K562 (cell line): ENCODE results near the gene PCDH1. TPM values are rescaled to one million over a fixed set of nuclear protein-coding genes. Genes with fewer than 3 reads are reported as not detected.

Source experiments
- LARP7 ChIP-seq: fragments of 450-650 bp; IDR thresholded peaks from 2 replicates; pipeline ENCODE4 v1.6.1; 2016
- MBD1 ChIP-seq: fragments of 250-450 bp; sonication (Bioruptor Pico); IDR thresholded peaks from 2 replicates; pipeline ENCODE4 v1.8.0; 2022; ENCODE audit warnings: inconsistent platforms
- NRF1 ChIP-seq, 2 experiments: fragments of 450-650 bp; IDR thresholded peaks in 1 of 2; conservative IDR thresholded peaks in 1 of 2; 2 replicates each; pipeline ENCODE4 v1.6.1; 2014; ENCODE audit warnings: mild to moderate bottlenecking in 2 of 2
- TOE1 ChIP-seq, 2 experiments: fragments of 450-650 bp in 1 of 2; sonication (generic) in 1 of 2; formaldehyde crosslinking in 1 of 2; IDR thresholded peaks; 2 replicates each; pipeline versions ENCODE4 v1.7.1 to v1.8.0; 2016 to 2022; ENCODE audit warnings: borderline replicate concordance in 2 of 2, mild to moderate bottlenecking in 2 of 2, antibody characterized with exemption in 1 of 2, inconsistent platforms in 1 of 2, low read depth in 1 of 2, missing genetic modification reagents in 1 of 2, moderate library complexity in 1 of 2
- U2AF2 ChIP-seq: fragments of 200-400 bp; formaldehyde crosslinking; optimal IDR thresholded peaks from 2 replicates; pipeline ENCODE3; 2017; ENCODE audit warnings: low read depth, mild to moderate bottlenecking, low read length
- ZFP1 ChIP-seq: fragments of 450-650 bp; formaldehyde crosslinking; IDR thresholded peaks from 2 replicates; pipeline ENCODE4 v1.4.0; 2020; ENCODE audit warnings: mild to moderate bottlenecking, mixed read lengths
- ZNF75A ChIP-seq: fragments of 450-650 bp; formaldehyde crosslinking; IDR thresholded peaks from 2 replicates; pipeline ENCODE4 v1.4.0; 2020; ENCODE audit warnings: mild to moderate bottlenecking
- polyA plus RNA-seq, 8 experiments: library from polyadenylated mRNA; depleted of rRNA in 4 of 8; stranded (reverse) in 5 of 8; unstranded in 3 of 8; fragments of >200 nt; fragmentation: Nextera tagmentation in 2 of 8; fragmentation: Illumina TruSeq in 1 of 8; extraction: Ambion mirVana in 2 of 8; extraction: Trizol in 1 of 8; gene quantifications; 2 replicates each; pipeline versions ENCODE4 v1.2.1 to v1.2.3, GENCODE V29; 2011 to 2014; ENCODE audit warnings: inconsistent platforms in 1 of 8, missing spikeins in 1 of 8
- total RNA-seq, 7 experiments: library from RNA; depleted of rRNA in 6 of 7; stranded (reverse); fragments of >200 nt in 6 of 7; fragmentation: Illumina TruSeq in 2 of 7; extraction: Trizol in 2 of 7; gene quantifications; 2 replicates each; pipeline versions ENCODE4 v1.2.1 to v1.2.3, GENCODE V29; 2011 to 2021; ENCODE audit warnings: low replicate concordance in 1 of 7
- TF ChIP-seq, protein P1 (sequence below): sonication (generic); formaldehyde crosslinking; IDR thresholded peaks from 2 replicates; pipeline ENCODE4 v1.5.0; 2020; ENCODE audit warnings: missing genetic modification reagents
- TF ChIP-seq, protein P2 (sequence below): IDR thresholded peaks from 2 replicates; pipeline ENCODE4 v1.6.1; 2012; ENCODE audit warnings: low read depth, low read length, improper control_type of control experiment, borderline replicate concordance
- TF ChIP-seq, protein P3 (sequence below), 2 experiments: fragments of 450-650 bp; formaldehyde crosslinking in 1 of 2; IDR thresholded peaks; 2 replicates each; pipeline versions ENCODE4 v1.4.0 to v1.6.1; 2014 to 2020; ENCODE audit warnings: mild to moderate bottlenecking in 2 of 2, borderline replicate concordance in 1 of 2, low read depth in 1 of 2

Gene PCDH1
- total and polyA plus RNA-seq, 9 of the 15 experiments (the other 6 are each of a cell fraction or from before 2014, with no cell fraction given), result 0.11 to 3.6 (median 1.9) TPM; not detected in 1

DNA sequence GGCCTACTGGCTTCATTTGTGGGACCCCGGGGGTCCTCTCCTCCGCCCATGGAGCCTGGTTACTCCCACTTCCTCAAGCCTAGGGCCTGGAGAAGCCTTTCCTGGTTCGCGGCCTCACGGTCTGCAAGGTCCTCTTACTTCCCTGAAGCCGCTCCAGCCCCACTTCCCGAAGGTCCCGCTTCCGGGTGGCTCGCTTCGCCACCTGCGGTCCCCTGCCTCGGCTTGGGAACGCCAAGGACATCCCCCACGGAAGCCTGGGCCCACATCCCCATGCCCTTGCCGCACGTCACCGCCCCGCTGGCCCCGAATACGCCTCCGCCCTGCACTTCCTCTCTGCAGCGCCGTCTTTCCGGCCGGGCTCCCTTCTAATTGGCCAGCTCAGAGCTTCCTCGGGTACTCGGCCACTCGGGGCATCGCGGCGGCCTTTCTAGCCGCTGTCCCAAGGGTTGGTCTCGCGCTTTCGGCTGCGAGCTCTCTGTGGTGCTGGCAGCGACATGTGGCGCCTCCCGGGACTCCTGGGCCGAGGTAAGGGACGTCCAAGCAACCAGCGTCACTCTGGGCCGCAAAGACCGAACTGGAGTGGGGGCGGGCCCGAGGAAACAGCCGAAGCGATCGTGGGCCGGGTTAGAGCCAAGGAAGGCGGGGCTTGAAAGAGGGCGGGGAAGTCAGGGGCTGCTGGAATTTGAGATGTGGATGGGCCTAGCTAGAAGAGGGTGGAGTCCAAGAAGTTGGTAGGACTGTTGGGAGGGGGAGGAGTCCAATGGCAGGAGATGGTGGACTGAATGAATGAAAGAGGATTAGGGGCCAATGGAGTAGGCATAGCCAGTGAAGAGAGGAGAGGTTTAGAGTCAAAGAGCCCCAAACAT is 45.5 kb upstream of the PCDH1 start, which contains the start of gene DELE1 (continued):
- TF ChIP-seq, protein P1, sequence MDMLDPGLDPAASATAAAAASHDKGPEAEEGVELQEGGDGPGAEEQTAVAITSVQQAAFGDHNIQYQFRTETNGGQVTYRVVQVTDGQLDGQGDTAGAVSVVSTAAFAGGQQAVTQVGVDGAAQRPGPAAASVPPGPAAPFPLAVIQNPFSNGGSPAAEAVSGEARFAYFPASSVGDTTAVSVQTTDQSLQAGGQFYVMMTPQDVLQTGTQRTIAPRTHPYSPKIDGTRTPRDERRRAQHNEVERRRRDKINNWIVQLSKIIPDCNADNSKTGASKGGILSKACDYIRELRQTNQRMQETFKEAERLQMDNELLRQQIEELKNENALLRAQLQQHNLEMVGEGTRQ, result no peak
- TF ChIP-seq ZFP1 (CRISPR knock-in tag) (no peak), U2AF2 (no peak), TOE1 (IDR thresholded peaks at IDR 0.05; ENCODE audit: borderline replicate concordance) (peak; percentile 42; the same call in 1 of the 2 replicates), TOE1 (CRISPR knock-in tag; IDR thresholded peaks at IDR 0.05; ENCODE audit: borderline replicate concordance, low read depth) (no peak), ZNF75A (CRISPR knock-in tag) (no peak), NRF1 (conservative IDR thresholded peaks at IDR 0.05 in 1 of 2, IDR thresholded peaks at IDR 0.05 in 1 of 2) (peak; percentile 49 to 59; a peak in 3 of 4 replicates), LARP7 (no peak), MBD1 (CRISPR knock-in tag) (no peak)
- TF ChIP-seq, protein P2, sequence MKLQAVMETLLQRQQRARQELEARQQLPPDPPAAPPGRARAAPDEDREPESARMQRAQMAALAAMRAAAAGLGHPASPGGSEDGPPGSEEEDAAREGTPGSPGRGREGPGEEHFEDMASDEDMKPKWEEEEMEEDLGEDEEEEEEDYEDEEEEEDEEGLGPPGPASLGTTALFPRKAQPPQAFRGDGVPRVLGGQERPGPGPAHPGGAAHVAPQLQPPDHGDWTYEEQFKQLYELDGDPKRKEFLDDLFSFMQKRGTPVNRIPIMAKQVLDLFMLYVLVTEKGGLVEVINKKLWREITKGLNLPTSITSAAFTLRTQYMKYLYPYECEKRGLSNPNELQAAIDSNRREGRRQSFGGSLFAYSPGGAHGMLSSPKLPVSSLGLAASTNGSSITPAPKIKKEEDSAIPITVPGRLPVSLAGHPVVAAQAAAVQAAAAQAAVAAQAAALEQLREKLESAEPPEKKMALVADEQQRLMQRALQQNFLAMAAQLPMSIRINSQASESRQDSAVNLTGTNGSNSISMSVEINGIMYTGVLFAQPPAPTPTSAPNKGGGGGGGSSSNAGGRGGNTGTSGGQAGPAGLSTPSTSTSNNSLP, result no peak
- TF ChIP-seq, protein P3, sequence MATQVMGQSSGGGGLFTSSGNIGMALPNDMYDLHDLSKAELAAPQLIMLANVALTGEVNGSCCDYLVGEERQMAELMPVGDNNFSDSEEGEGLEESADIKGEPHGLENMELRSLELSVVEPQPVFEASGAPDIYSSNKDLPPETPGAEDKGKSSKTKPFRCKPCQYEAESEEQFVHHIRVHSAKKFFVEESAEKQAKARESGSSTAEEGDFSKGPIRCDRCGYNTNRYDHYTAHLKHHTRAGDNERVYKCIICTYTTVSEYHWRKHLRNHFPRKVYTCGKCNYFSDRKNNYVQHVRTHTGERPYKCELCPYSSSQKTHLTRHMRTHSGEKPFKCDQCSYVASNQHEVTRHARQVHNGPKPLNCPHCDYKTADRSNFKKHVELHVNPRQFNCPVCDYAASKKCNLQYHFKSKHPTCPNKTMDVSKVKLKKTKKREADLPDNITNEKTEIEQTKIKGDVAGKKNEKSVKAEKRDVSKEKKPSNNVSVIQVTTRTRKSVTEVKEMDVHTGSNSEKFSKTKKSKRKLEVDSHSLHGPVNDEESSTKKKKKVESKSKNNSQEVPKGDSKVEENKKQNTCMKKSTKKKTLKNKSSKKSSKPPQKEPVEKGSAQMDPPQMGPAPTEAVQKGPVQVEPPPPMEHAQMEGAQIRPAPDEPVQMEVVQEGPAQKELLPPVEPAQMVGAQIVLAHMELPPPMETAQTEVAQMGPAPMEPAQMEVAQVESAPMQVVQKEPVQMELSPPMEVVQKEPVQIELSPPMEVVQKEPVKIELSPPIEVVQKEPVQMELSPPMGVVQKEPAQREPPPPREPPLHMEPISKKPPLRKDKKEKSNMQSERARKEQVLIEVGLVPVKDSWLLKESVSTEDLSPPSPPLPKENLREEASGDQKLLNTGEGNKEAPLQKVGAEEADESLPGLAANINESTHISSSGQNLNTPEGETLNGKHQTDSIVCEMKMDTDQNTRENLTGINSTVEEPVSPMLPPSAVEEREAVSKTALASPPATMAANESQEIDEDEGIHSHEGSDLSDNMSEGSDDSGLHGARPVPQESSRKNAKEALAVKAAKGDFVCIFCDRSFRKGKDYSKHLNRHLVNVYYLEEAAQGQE (IDR thresholded peaks at IDR 0.05; ENCODE audit: borderline replicate concordance), result no peak
- TF ChIP-seq, protein P3 (CRISPR knock-in tag; IDR thresholded peaks at IDR 0.05; ENCODE audit: low read depth), result peak; percentile 72
